ENCODE measurements around the gene TMEM198. TPM values are rescaled to one million over a fixed set of nuclear protein-coding genes. Genes with fewer than 3 reads are reported as not detected.

TMEM198 gene
- total RNA-seq, 1 donor from 2014 or later: 2.9 TPM

- no peaks in the 10 kb centered on the region for H3K36me3 ChIP-seq
- ATAC-seq (no peak), DNase-seq (no peak)
- no peak overlapping the region for H3K4me3 ChIP-seq
- H3K9me3 ChIP-seq: no peaks in the 10 kb centered on the region
- TF ChIP-seq CTCF (IDR thresholded peaks at IDR 0.05): no peak
- peaks cover 2% of the 10 kb centered on the region for H3K4me1 ChIP-seq
- no peak overlapping the region for H3K27ac ChIP-seq
- intact Hi-C loops (cut with DNase I): no loop called here
- H3K27me3 ChIP-seq: peaks cover 10% of the 10 kb centered on the region
Observed at GRCh38 chr2:219557791-219558785, 14.3 kb downstream of the TMEM198 start.

- no peaks in the 10 kb centered on the region for H3K9me3 ChIP-seq
- no peaks in the 10 kb centered on the region for H3K27me3 ChIP-seq
- no peaks in the 10 kb centered on the region for H3K4me1 ChIP-seq
- H3K27ac ChIP-seq: no peak overlapping the region
- no peak overlapping the region for H3K4me3 ChIP-seq
- no peak for DNase-seq
- TF ChIP-seq CTCF (IDR thresholded peaks at IDR 0.05): no peak
- intact Hi-C loops (cut with DNase I): no loop called here
- no peak for ATAC-seq
- no peaks in the 10 kb centered on the region for H3K36me3 ChIP-seq
Observed at GRCh38 chr2:219559156-219559915, 15.5 kb downstream of the TMEM198 start.

GRCh38 chr2:219560037-219560892, 16.4 kb downstream of the TMEM198 start:
- Histone ChIP-seq H3K27ac (no peak overlapping the region), H3K36me3 (no peaks in the 10 kb centered on the region), H3K4me3 (no peak overlapping the region), H3K9me3 (no peaks in the 10 kb centered on the region), H3K27me3 (no peaks in the 10 kb centered on the region), H3K4me1 (no peaks in the 10 kb centered on the region)
- TF ChIP-seq CTCF (IDR thresholded peaks at IDR 0.05): peak; percentile 81
- DNase-seq (no peak), ATAC-seq (peak; percentile 31)
- intact Hi-C loops (cut with DNase I): no loop called here

DNA sequence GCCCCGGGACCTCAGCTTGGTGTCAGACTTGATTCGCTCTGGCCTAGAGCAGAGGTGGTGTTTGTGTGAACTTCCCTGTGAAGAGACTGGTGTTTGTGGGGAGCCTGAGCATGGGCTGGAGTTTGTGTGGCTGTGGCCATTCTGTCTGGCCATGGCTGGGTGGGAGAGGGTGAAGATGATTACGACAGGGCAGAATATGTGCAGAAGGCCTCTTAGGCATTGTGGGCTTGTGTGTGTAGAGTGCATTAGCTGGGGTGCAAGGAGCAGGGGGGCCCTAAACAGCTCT, 17.0 kb downstream of the TMEM198 start:
- ATAC-seq: no peak
- intact Hi-C loops (cut with DNase I): no loop called here
- TF ChIP-seq CTCF (IDR thresholded peaks at IDR 0.05): no peak

More for the DNA sequence above, 17.0 kb downstream of the TMEM198 start:
- no peaks in the 10 kb centered on the region for H3K4me1 ChIP-seq
- no peaks in the 10 kb centered on the region for H3K36me3 ChIP-seq
- no peaks in the 10 kb centered on the region for H3K9me3 ChIP-seq
- no peaks in the 10 kb centered on the region for H3K27me3 ChIP-seq
- H3K27ac ChIP-seq: no peak overlapping the region
- no peak overlapping the region for H3K4me3 ChIP-seq
- DNase-seq: no peak
